HepG2 (cell line): ENCODE measurements around the gene IPP. TPM values are rescaled to one million over a fixed set of nuclear protein-coding genes. Genes with fewer than 3 reads are reported as not detected.
A peak's percentile ranks its signal among the peaks of the same experiment; 100 is the strongest.

Experiments
- ATAC-seq: fragments of 200-7000 bp; cut with Tn5 transposase; 3 replicates; pipeline ENCODE4 v1.9.1; 2020; ENCODE audit warnings: mild to moderate bottlenecking, moderate library complexity
- BruUV-seq: library from RNA; stranded (reverse); fragments of 400-500 nt; replicated peaks from 2 replicates; lab custom pipeline; 2021; lab: Mats Ljungman, UMichigan
- CTCF ChIA-PET: fragments of 300-600 bp; formaldehyde crosslinking; extraction: SDS; loops from one replicate; lab custom pipeline; 2021; ENCODE audit warnings: low total read pairs, inconsistent platforms, low intra/inter-chr PET ratio; lab: Yijun Ruan, JAX
- POLR2A ChIA-PET: fragments of 350-600 bp; sonication (Branson Sonifier 250); formaldehyde crosslinking; loops from one replicate; lab custom pipeline; 2020; ENCODE audit warnings: antibody characterized with exemption, inconsistent platforms; lab: Yijun Ruan, JAX
- DNase-seq: peaks from one replicate; pipeline ENCODE4 v3.0.0-alpha.2; 2015; ENCODE audit warnings: low spot score
- FAIRE-seq: peaks from 3 replicates; lab custom pipeline; 2011; peaks lifted over from hg19 to GRCh38; lab: Jason Lieb, UNC
- H2AFZ ChIP-seq: one replicate; pipeline ENCODE4 v1.6.1; 2011; ENCODE audit warnings: low read length, inconsistent platforms
- H3K27ac ChIP-seq: fragments of 300-600 bp; 3 replicates; pipeline ENCODE4 v1.8.0; 2011; ENCODE audit warnings: mixed run types, mild to moderate bottlenecking, mixed read lengths, low read length, inconsistent platforms; ENCODE audit not compliant: insufficient read depth; ENCODE audit errors: extremely low read length
- H3K27me3 ChIP-seq, 2 experiments: fragments of 200-600 bp in 1 of 2; 2 replicates in 1 of 2; 3 replicates in 1 of 2; pipeline versions ENCODE4 v1.6.0 to v1.8.0; 2011; ENCODE audit warnings: low read length in 2 of 2, mild to moderate bottlenecking in 2 of 2, moderate library complexity in 2 of 2, inconsistent platforms in 1 of 2; ENCODE audit not compliant: insufficient read depth in 2 of 2, control insufficient read depth in 1 of 2
- H3K36me3 ChIP-seq, 2 experiments: fragments of 200-600 bp in 1 of 2; replicated peaks in 1 of 2; 2 replicates in 1 of 2; 3 replicates in 1 of 2; pipeline versions ENCODE4 v1.5.1 to v1.8.0; 2011; ENCODE audit warnings: low read length in 2 of 2, inconsistent platforms in 1 of 2; ENCODE audit not compliant: insufficient read depth in 2 of 2, control insufficient read depth in 1 of 2
- H3K4me1 ChIP-seq: 2 replicates; pipeline ENCODE4 v1.5.1; 2012; ENCODE audit warnings: low read length, inconsistent platforms; ENCODE audit not compliant: insufficient read depth
- H3K4me2 ChIP-seq: 2 replicates; pipeline ENCODE4 v1.6.0; 2011; ENCODE audit warnings: low read depth, low read length, inconsistent platforms
- H3K4me3 ChIP-seq, 3 experiments: fragments of 200-600 bp in 1 of 3; sonication (generic), shearing (Covaris generic) in 1 of 3; replicated peaks in 1 of 3; 2 replicates each; pipeline ENCODE4 v1.5.1; 2011 to 2016; ENCODE audit warnings: low read length in 3 of 3, inconsistent platforms in 2 of 3, low read depth in 2 of 3, mild to moderate bottlenecking in 2 of 3, control low read depth in 1 of 3, mixed read lengths in 1 of 3; ENCODE audit not compliant: insufficient read depth in 1 of 3
- H3K79me2 ChIP-seq: one replicate; pipeline ENCODE4 v1.6.1; 2011; ENCODE audit warnings: low read length, inconsistent platforms; ENCODE audit not compliant: insufficient read depth
- H3K9ac ChIP-seq: 2 replicates; pipeline ENCODE4 v1.6.0; 2011; ENCODE audit warnings: mild to moderate bottlenecking, low read depth, low read length, inconsistent platforms; ENCODE audit not compliant: insufficient read depth
- H3K9me3 ChIP-seq: 2 replicates; pipeline ENCODE4 v1.5.1; 2012; ENCODE audit warnings: mild to moderate bottlenecking, low read length
- H4K20me1 ChIP-seq: 2 replicates; pipeline ENCODE4 v1.6.0; 2011; ENCODE audit warnings: inconsistent platforms, mild to moderate bottlenecking, low read length, moderate library complexity; ENCODE audit not compliant: insufficient read depth
- CBX1 ChIP-seq: IDR thresholded peaks from one replicate; pipeline ENCODE4 v1.6.1; 2016; ENCODE audit warnings: antibody characterized with exemption, low read depth
- CERS6 ChIP-seq: sonication (generic); formaldehyde crosslinking; IDR thresholded peaks from 2 replicates; pipeline ENCODE4 v1.5.0; 2020; ENCODE audit warnings: missing genetic modification reagents
- CREB1 ChIP-seq, 2 experiments: fragments of 450-650 bp in 1 of 2; IDR thresholded peaks; 2 replicates each; pipeline ENCODE4 v1.6.1; 2016 to 2017; ENCODE audit warnings: control low read depth in 1 of 2, mild to moderate bottlenecking in 1 of 2, missing compliant biosample characterization in 1 of 2, missing genetic modification characterization in 1 of 2
- GATAD2A ChIP-seq: IDR thresholded peaks from 2 replicates; pipeline ENCODE4 v1.6.1; 2016
- HNRNPL ChIP-seq: fragments of 200-400 bp; formaldehyde crosslinking; IDR thresholded peaks from 2 replicates; pipeline ENCODE4 v1.6.1; 2017; ENCODE audit warnings: mild to moderate bottlenecking, low read depth, low read length
- MTA1 ChIP-seq: sonication (generic); formaldehyde crosslinking; IDR thresholded peaks from 2 replicates; pipeline ENCODE4 v1.4.0; 2020; ENCODE audit warnings: missing genetic modification reagents, mild to moderate bottlenecking, borderline replicate concordance
- NFKB2 ChIP-seq: sonication (generic); formaldehyde crosslinking; IDR thresholded peaks from 2 replicates; pipeline ENCODE4 v1.4.0; 2020; ENCODE audit warnings: missing genetic modification reagents, borderline replicate concordance
- ZFP36L1 ChIP-seq: sonication (generic); formaldehyde crosslinking; IDR thresholded peaks from 2 replicates; pipeline ENCODE4 v1.8.0; 2022; ENCODE audit warnings: mild to moderate bottlenecking, missing genetic modification reagents, moderate library complexity
- ZMYM4 ChIP-seq: sonication (generic); formaldehyde crosslinking; IDR thresholded peaks from 2 replicates; pipeline ENCODE4 v1.8.1; 2023; ENCODE audit warnings: mild to moderate bottlenecking, missing genetic modification reagents
- ZNF30 ChIP-seq: sonication (generic); formaldehyde crosslinking; IDR thresholded peaks from 2 replicates; pipeline ENCODE4 v1.5.0; 2020; ENCODE audit warnings: mild to moderate bottlenecking, missing genetic modification reagents
- ZNF414 ChIP-seq: sonication (generic); formaldehyde crosslinking; IDR thresholded peaks from 2 replicates; pipeline ENCODE4 v1.5.0; 2020; ENCODE audit warnings: missing genetic modification reagents
- ZNF574 ChIP-seq: sonication (generic); formaldehyde crosslinking; IDR thresholded peaks from 2 replicates; pipeline ENCODE4 v1.4.0; 2020; ENCODE audit warnings: missing genetic modification reagents
- ZNF580 ChIP-seq: IDR thresholded peaks from 2 replicates; pipeline ENCODE4 v1.6.1; 2016; ENCODE audit warnings: low read depth, borderline replicate concordance
- ZNF629 ChIP-seq: sonication (generic); formaldehyde crosslinking; conservative IDR thresholded peaks from 2 replicates; pipeline ENCODE4 v1.5.0; 2020; ENCODE audit warnings: missing genetic modification reagents
- ZNF782 ChIP-seq: sonication (generic); formaldehyde crosslinking; IDR thresholded peaks from 2 replicates; pipeline ENCODE4 v1.4.0; 2020; ENCODE audit warnings: missing genetic modification reagents, mild to moderate bottlenecking, borderline replicate concordance
- WGBS: methylation state at CpG from one replicate; pipeline ENCODE4 v1.1.6; 2017; ENCODE audit warnings: low lambda C conversion rate; 5-methylcytosine and 5-hydroxymethylcytosine counted together
- in situ Hi-C: cut with HindIII; loops from 2 replicates; pipeline ENCODE4 v1.10.0; 2017; ENCODE audit warnings: low pct_unique_long_range_greater_than_20kb; ENCODE audit not compliant: extremely low pct_ligation_motif_present
- intact Hi-C: fragments of 100-400 bp; cut with micrococcal nuclease; formaldehyde crosslinking; loops from one replicate; pipeline ENCODE4 v1.10.0; 2022; ENCODE audit not compliant: unreplicated experiment
- polyA plus RNA-seq, 8 experiments: library from polyadenylated mRNA; depleted of rRNA in 3 of 8; stranded (reverse) in 7 of 8; unstranded in 1 of 8; fragments of >200 nt; fragmentation: Illumina TruSeq in 4 of 8; extraction: Trizol in 4 of 8; gene quantifications; 2 replicates each; pipeline versions ENCODE4 v1.2.1 to v1.2.3, GENCODE V29; 2011 to 2016; ENCODE audit warnings: low read depth in 4 of 8, missing spikeins in 1 of 8, mixed read lengths in 1 of 8; ENCODE audit not compliant: insufficient read depth in 1 of 8
- total RNA-seq, 5 experiments: library from RNA; depleted of rRNA; stranded (reverse); fragments of >200 nt; fragmentation: Illumina TruSeq; extraction: Trizol; gene quantifications; 2 replicates each; pipeline ENCODE4 v1.2.3, GENCODE V29; 2016; ENCODE audit warnings: low read depth in 1 of 5

Gene IPP
- total and polyA plus RNA-seq, 2 of the 13 experiments (the other 11 are each of a cell fraction or from before 2014, with no cell fraction given) = 3.0 to 9.7 TPM

GRCh38 chr1:45775794-45776193 is 25.3 kb upstream of the IPP start:
- FAIRE-seq (no peak), DNase-seq (no peak), ATAC-seq (no peak)
- Histone ChIP-seq H4K20me1 (no peaks in the 10 kb centered on the region), H3K27me3 (no peaks in the 10 kb centered on the region), H3K36me3 (no peaks in the 10 kb centered on the region), H3K4me3 (no peak overlapping the region), H3K9me3 (no peaks in the 10 kb centered on the region), H3K9ac (no peak overlapping the region), H3K27ac (no peak overlapping the region), H3K79me2 (no peaks in the 10 kb centered on the region), H3K4me1 (peaks cover 6% of the 10 kb centered on the region), H2AFZ (no peak overlapping the region), H3K4me2 (no peak overlapping the region)
- BruUV-seq = no TSS peak
- ChIA-PET CTCF (no interaction called here), POLR2A (no interaction called here)
- in situ Hi-C loops = no loop called here
- intact Hi-C loops = no loop called here
- TF ChIP-seq CREB1 (IDR thresholded peaks at IDR 0.05) = 0 out of 2 replicates have a peak, but pooled peaks have one; percentile 31
- TF ChIP-seq CREB1 (CRISPR knock-in tag; IDR thresholded peaks at IDR 0.05) = no peak
- TF ChIP-seq ZFP36L1 (CRISPR knock-in tag) = no peak
- 81% methylated on average over 3 of the region's 3 CpGs for WGBS

- FAIRE-seq = no peak
- H2AFZ ChIP-seq = no peak overlapping the region
- no peak for TF ChIP-seq HNRNPL
- no peak for TF ChIP-seq ZMYM4 (CRISPR knock-in tag)
- TF ChIP-seq ZNF30 (CRISPR knock-in tag) = no peak
- no peak for TF ChIP-seq NFKB2 (CRISPR knock-in tag)
- TF ChIP-seq ZNF580 = no peak
- no peak for TF ChIP-seq ZNF629 (CRISPR knock-in tag)
- no peak for TF ChIP-seq CERS6 (CRISPR knock-in tag)
- no peak for TF ChIP-seq MTA1 (CRISPR knock-in tag)
- no peak for TF ChIP-seq ZNF414 (CRISPR knock-in tag)
- no peak for TF ChIP-seq CREB1 (IDR thresholded peaks at IDR 0.05)
- TF ChIP-seq CREB1 (CRISPR knock-in tag; IDR thresholded peaks at IDR 0.05) = no peak
- no peak for TF ChIP-seq ZNF574 (CRISPR knock-in tag)
- no peak for TF ChIP-seq CBX1
- no peak for TF ChIP-seq GATAD2A (CRISPR knock-in tag)
- no peak for TF ChIP-seq ZNF782 (CRISPR knock-in tag)
Observed at GRCh38 chr1:45772971-45773370, 22.5 kb upstream of the IPP start.

More at GRCh38 chr1:45772971-45773370, 22.5 kb upstream of the IPP start:
- WGBS = 7% methylated on average over 3 of the region's 3 CpGs
- no peaks in the 10 kb centered on the region for H3K79me2 ChIP-seq
- in situ Hi-C loops = no loop called here
- no peak for ATAC-seq
- H3K9ac ChIP-seq = no peak overlapping the region
- peaks cover 8% of the 10 kb centered on the region for H3K4me1 ChIP-seq
- no peaks in the 10 kb centered on the region for H3K9me3 ChIP-seq
- intact Hi-C loops = no loop called here
- no peak overlapping the region for H3K4me2 ChIP-seq
- no peaks in the 10 kb centered on the region for H3K36me3 ChIP-seq
- H4K20me1 ChIP-seq = no peaks in the 10 kb centered on the region
- CTCF ChIA-PET = no interaction called here
- H3K4me3 ChIP-seq = no peak overlapping the region
- DNase-seq = no peak
- BruUV-seq = no TSS peak
- H3K27ac ChIP-seq = no peak overlapping the region
- no peaks in the 10 kb centered on the region for H3K27me3 ChIP-seq
- POLR2A ChIA-PET = no interaction called here
